Urinary bladder (tissue), 4 donors: Measurements from ENCODE around the gene S100A12. TPM values are rescaled to one million over a fixed set of nuclear protein-coding genes. Genes with fewer than 3 reads are reported as not detected.

Experiments
- DNase-seq: peaks from one replicate; pipeline ENCODE4 v3.0.0-alpha.2; 2015; ENCODE audit errors: extremely low spot score
- H3K27ac ChIP-seq: one replicate; pipeline ENCODE4 v1.5.1; 2013; ENCODE audit warnings: low read depth, mild to moderate bottlenecking, moderate library complexity
- H3K36me3 ChIP-seq: one replicate; pipeline ENCODE4 v1.6.1; 2013; ENCODE audit warnings: mild to moderate bottlenecking, moderate library complexity; ENCODE audit not compliant: insufficient read depth
- H3K4me1 ChIP-seq: one replicate; pipeline ENCODE4 v1.6.1; 2013; ENCODE audit warnings: mild to moderate bottlenecking, moderate library complexity; ENCODE audit not compliant: insufficient read depth
- H3K4me3 ChIP-seq: one replicate; pipeline ENCODE4 v1.5.1; 2013; ENCODE audit warnings: low read depth, low read length
- WGBS: extraction: QIAGEN DNeasy Blood & Tissue Kit; methylation state at CpG from one replicate; pipeline ENCODE4 v1.1.7; 2013; 5-methylcytosine and 5-hydroxymethylcytosine counted together
- polyA plus RNA-seq: library from polyadenylated mRNA; stranded (reverse); fragments of 200-250 nt; gene quantifications from one replicate; pipeline ENCODE4 v1.2.3, GENCODE V29; 2013
- small RNA-seq: library from RNA; depleted of rRNA; stranded (forward); fragments of <200 nt; gene quantifications from one replicate; pipeline ENCODE3, GENCODE V24; 2014
- total RNA-seq: library from RNA; depleted of rRNA; stranded (reverse); fragments of >200 nt; gene quantifications from one replicate; pipeline ENCODE4 v1.2.3, GENCODE V29; 2014
- donor health status: healthy with polysubstance abuse.
- donor health status: healthy.

S100A12 gene
- total and polyA plus RNA-seq, 2 donors: 4.3 to 5.6 TPM

GRCh38 chr1:153336650-153337049 lies 38.8 kb downstream of the S100A12 start:
- Histone ChIP-seq H3K36me3 (no peaks in the 10 kb centered on the region), H3K4me3 (no peak overlapping the region), H3K4me1 (no peaks in the 10 kb centered on the region), H3K27ac (no peak overlapping the region)
- DNase-seq: no peak

- no peaks in the 10 kb centered on the region for H3K4me1 ChIP-seq
- WGBS: 89% methylated on average over 1 of the region's 1 CpG
- H3K27ac ChIP-seq: no peak overlapping the region
- no peaks in the 10 kb centered on the region for H3K36me3 ChIP-seq
- no peak for DNase-seq
- H3K4me3 ChIP-seq: no peak overlapping the region
Observed at GRCh38 chr1:153333902-153334301, 41.5 kb downstream of the S100A12 start.

- no peak for DNase-seq
- no peaks in the 10 kb centered on the region for H3K36me3 ChIP-seq
- H3K4me1 ChIP-seq: no peaks in the 10 kb centered on the region
Observed at GRCh38 chr1:153324912-153325311, 50.5 kb downstream of the S100A12 start.

More at GRCh38 chr1:153324912-153325311, 50.5 kb downstream of the S100A12 start:
- H3K27ac ChIP-seq: no peak overlapping the region
- H3K4me3 ChIP-seq: no peak overlapping the region

Small RNA genes within 50 kb of the gene (small RNA-seq; reads per million reads assigned to genes)
- not detected for gene RNU6-160P
- not detected for gene S100A15A

Other genes starting within 250 kb of the S100A12 start
- gene SPRR2G, start 224.7 kb downstream of the S100A12 start, total RNA-seq: not detected
- gene SPRR2G, start 224.7 kb downstream of the S100A12 start, polyA plus RNA-seq: not detected
- gene LELP1, start 172.2 kb downstream of the S100A12 start, total RNA-seq: not detected
- not detected for gene LELP1, start 172.2 kb downstream of the S100A12 start, polyA plus RNA-seq
- not detected for gene PRR9, start 158.0 kb downstream of the S100A12 start, total RNA-seq
- gene PRR9, start 158.0 kb downstream of the S100A12 start, polyA plus RNA-seq: not detected
- not detected for gene LORICRIN, start 115.9 kb downstream of the S100A12 start, total RNA-seq
- not detected for gene LORICRIN, start 115.9 kb downstream of the S100A12 start, polyA plus RNA-seq
- gene PGLYRP3, start 62.7 kb downstream of the S100A12 start, total RNA-seq: not detected
- gene PGLYRP3, start 62.7 kb downstream of the S100A12 start, polyA plus RNA-seq: not detected
- gene PGLYRP4, start 26.8 kb downstream of the S100A12 start, total RNA-seq: not detected
- gene PGLYRP4, start 26.8 kb downstream of the S100A12 start, polyA plus RNA-seq: 0.10 TPM
- 77.5 TPM for gene S100A9, start 17.8 kb downstream of the S100A12 start, total RNA-seq
- 471 TPM for gene S100A9, start 17.8 kb downstream of the S100A12 start, polyA plus RNA-seq
- 16.5 TPM for gene S100A8, start 15.5 kb upstream of the S100A12 start, total RNA-seq
- 128 TPM for gene S100A8, start 15.5 kb upstream of the S100A12 start, polyA plus RNA-seq
- gene S100A7A, start 40.9 kb upstream of the S100A12 start, total RNA-seq: not detected
- not detected for gene S100A7A, start 40.9 kb upstream of the S100A12 start, polyA plus RNA-seq
- gene S100A7, start 85.0 kb upstream of the S100A12 start, total RNA-seq: not detected
- gene S100A7, start 85.0 kb upstream of the S100A12 start, polyA plus RNA-seq: not detected
- 322 TPM for gene S100A6, start 160.4 kb upstream of the S100A12 start, total RNA-seq
- gene S100A6, start 160.4 kb upstream of the S100A12 start, polyA plus RNA-seq: 1,706 TPM
- not detected for gene S100A5, start 165.3 kb upstream of the S100A12 start, total RNA-seq
- 0.42 TPM for gene S100A5, start 165.3 kb upstream of the S100A12 start, polyA plus RNA-seq
- 113 TPM for gene S100A4, start 170.2 kb upstream of the S100A12 start, total RNA-seq
- 440 TPM for gene S100A4, start 170.2 kb upstream of the S100A12 start, polyA plus RNA-seq
- gene S100A3, start 173.6 kb upstream of the S100A12 start, total RNA-seq: not detected
- gene S100A3, start 173.6 kb upstream of the S100A12 start, polyA plus RNA-seq: 5.2 TPM
- gene S100A2, start 190.2 kb upstream of the S100A12 start, total RNA-seq: 26.2 TPM
- gene S100A2, start 190.2 kb upstream of the S100A12 start, polyA plus RNA-seq: 91.2 TPM
- gene S100A16, start 237.5 kb upstream of the S100A12 start, total RNA-seq: 51.3 TPM
- 83.8 TPM for gene S100A16, start 237.5 kb upstream of the S100A12 start, polyA plus RNA-seq
- gene S100A14, start 240.7 kb upstream of the S100A12 start, total RNA-seq: 8.1 TPM
- 7.1 TPM for gene S100A14, start 240.7 kb upstream of the S100A12 start, polyA plus RNA-seq